Fibroblast of lung (primary cell): Measurements from ENCODE around the gene SCP2. TPM values are rescaled to one million over a fixed set of nuclear protein-coding genes. Genes with fewer than 3 reads are reported as not detected.
A peak's percentile ranks its signal among the peaks of the same experiment; 100 is the strongest.

Experiments
- DNase-seq, 2 donors: peaks; one replicate each; pipeline versions ENCODE4 v3.0.0 to v3.0.0-alpha.2; 2010; ENCODE audit warnings: low read depth in 2 of 2
- H2AFZ ChIP-seq: 2 replicates; pipeline ENCODE4 v1.5.1; 2012; ENCODE audit warnings: low read length, control low read depth, inconsistent platforms
- H3K27ac ChIP-seq: 2 replicates; pipeline ENCODE4 v1.5.1; 2011; ENCODE audit warnings: low read length, control low read depth; ENCODE audit not compliant: insufficient read depth
- H3K27me3 ChIP-seq: 2 replicates; pipeline ENCODE4 v1.5.1; 2011; ENCODE audit warnings: mild to moderate bottlenecking, low read length; ENCODE audit not compliant: control insufficient read depth, insufficient read depth
- H3K36me3 ChIP-seq: 2 replicates; pipeline ENCODE4 v1.5.1; 2011; ENCODE audit warnings: low read length; ENCODE audit not compliant: control insufficient read depth, insufficient read depth
- H3K4me1 ChIP-seq: 2 replicates; pipeline ENCODE4 v1.5.1; 2011; ENCODE audit warnings: low read length; ENCODE audit not compliant: control insufficient read depth, insufficient read depth; ENCODE audit errors: extremely low read depth
- H3K4me2 ChIP-seq: 2 replicates; pipeline ENCODE4 v1.5.1; 2011; ENCODE audit warnings: low read length, control low read depth; ENCODE audit not compliant: insufficient read depth; ENCODE audit errors: extremely low read depth
- H3K4me3 ChIP-seq, 4 experiments: fragments of 200-600 bp in 1 of 4; sonication (generic) in 1 of 4; replicated peaks in 1 of 4; 2 replicates each; pipeline ENCODE4 v1.5.1; 2011 to 2016; ENCODE audit warnings: low read length in 4 of 4, low read depth in 3 of 4, mild to moderate bottlenecking in 3 of 4, control low read depth in 2 of 4, inconsistent platforms in 1 of 4, mixed read lengths in 1 of 4; ENCODE audit not compliant: insufficient read depth in 1 of 4; ENCODE audit errors: control extremely low read depth in 1 of 4
- H3K79me2 ChIP-seq: 2 replicates; pipeline ENCODE4 v1.5.1; 2012; ENCODE audit warnings: mild to moderate bottlenecking, low read length, inconsistent platforms; ENCODE audit not compliant: control insufficient read depth, insufficient read depth
- H3K9ac ChIP-seq: 2 replicates; pipeline ENCODE4 v1.5.1; 2011; ENCODE audit warnings: mild to moderate bottlenecking, low read length, control low read depth; ENCODE audit not compliant: insufficient read depth
- H3K9me3 ChIP-seq: 2 replicates; pipeline ENCODE4 v1.5.1; 2012; ENCODE audit warnings: low read depth, low read length; ENCODE audit not compliant: control insufficient read depth, insufficient read depth
- H4K20me1 ChIP-seq: 2 replicates; pipeline ENCODE4 v1.5.1; 2011; ENCODE audit warnings: low read length; ENCODE audit not compliant: control insufficient read depth, insufficient read depth; ENCODE audit errors: extremely low read depth
- EZH2 ChIP-seq: IDR thresholded peaks from 2 replicates; pipeline ENCODE4 v1.5.1; 2012; ENCODE audit warnings: low read length, control low read depth, mild to moderate bottlenecking; ENCODE audit errors: missing control alignments
- polyA plus RNA-seq, 2 donors: library from polyadenylated mRNA; depleted of rRNA in 1 of 2; stranded (reverse) in 1 of 2; unstranded in 1 of 2; fragments of >200 nt; gene quantifications; 2 replicates each; pipeline ENCODE4 v1.2.1, GENCODE V29; 2011 to 2012; ENCODE audit warnings: missing spikeins in 1 of 2
- total RNA-seq: library from RNA; depleted of rRNA; stranded (reverse); fragments of >200 nt; gene quantifications from 2 replicates; pipeline ENCODE4 v1.2.1, GENCODE V29; 2014
- TF ChIP-seq, protein P1 (sequence below), 2 donors: IDR thresholded peaks in 1 of 2; conservative IDR thresholded peaks in 1 of 2; 1 replicate in 1 of 2; 2 replicates in 1 of 2; pipeline ENCODE4 v1.5.1; 2011 to 2012; ENCODE audit warnings: low read length in 2 of 2, control low read depth in 1 of 2, inconsistent platforms in 1 of 2, low read depth in 1 of 2, mild to moderate bottlenecking in 1 of 2

SCP2 gene
- total and polyA plus RNA-seq, 2 donors (not counting 1 experiment from before 2014, with no cell fraction given): 222 to 305 TPM

DNA sequence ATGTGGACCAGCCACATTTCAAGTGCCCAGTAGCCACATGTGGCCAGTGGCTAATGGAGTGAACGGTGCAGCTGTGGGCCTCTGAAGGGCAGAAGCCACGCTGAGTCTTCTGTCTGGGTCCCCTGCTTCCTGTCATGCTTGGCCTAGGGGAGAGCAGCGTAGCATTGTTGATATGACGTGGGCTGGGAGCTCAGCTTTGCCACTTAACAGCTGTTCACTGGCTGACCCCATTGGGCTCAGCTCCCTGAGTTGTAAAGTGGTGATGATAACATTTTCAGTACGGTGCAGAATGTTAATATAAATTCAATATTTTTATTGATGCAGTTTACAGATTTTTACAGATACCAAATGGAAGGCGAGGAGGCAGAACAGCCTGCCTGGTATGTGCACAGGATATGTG is 139.4 kb downstream of the SCP2 start:
- no peaks in the 10 kb centered on the region for H3K79me2 ChIP-seq
- H3K9me3 ChIP-seq: no peaks in the 10 kb centered on the region
- peak overlapping the region; percentile 34 for H3K27ac ChIP-seq
- no peak overlapping the region for H3K9ac ChIP-seq
- no peak overlapping the region for H3K4me3 ChIP-seq
- peaks cover 8% of the 10 kb centered on the region for H3K4me1 ChIP-seq
- H2AFZ ChIP-seq: no peak overlapping the region
- DNase-seq: peak in 1 of 2 donors; percentile 69
- H3K27me3 ChIP-seq: no peaks in the 10 kb centered on the region
- TF ChIP-seq EZH2: no peak
- TF ChIP-seq, protein P1, sequence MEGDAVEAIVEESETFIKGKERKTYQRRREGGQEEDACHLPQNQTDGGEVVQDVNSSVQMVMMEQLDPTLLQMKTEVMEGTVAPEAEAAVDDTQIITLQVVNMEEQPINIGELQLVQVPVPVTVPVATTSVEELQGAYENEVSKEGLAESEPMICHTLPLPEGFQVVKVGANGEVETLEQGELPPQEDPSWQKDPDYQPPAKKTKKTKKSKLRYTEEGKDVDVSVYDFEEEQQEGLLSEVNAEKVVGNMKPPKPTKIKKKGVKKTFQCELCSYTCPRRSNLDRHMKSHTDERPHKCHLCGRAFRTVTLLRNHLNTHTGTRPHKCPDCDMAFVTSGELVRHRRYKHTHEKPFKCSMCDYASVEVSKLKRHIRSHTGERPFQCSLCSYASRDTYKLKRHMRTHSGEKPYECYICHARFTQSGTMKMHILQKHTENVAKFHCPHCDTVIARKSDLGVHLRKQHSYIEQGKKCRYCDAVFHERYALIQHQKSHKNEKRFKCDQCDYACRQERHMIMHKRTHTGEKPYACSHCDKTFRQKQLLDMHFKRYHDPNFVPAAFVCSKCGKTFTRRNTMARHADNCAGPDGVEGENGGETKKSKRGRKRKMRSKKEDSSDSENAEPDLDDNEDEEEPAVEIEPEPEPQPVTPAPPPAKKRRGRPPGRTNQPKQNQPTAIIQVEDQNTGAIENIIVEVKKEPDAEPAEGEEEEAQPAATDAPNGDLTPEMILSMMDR (conservative IDR thresholded peaks at IDR 0.05 in 1 of 2, IDR thresholded peaks at IDR 0.05 in 1 of 2; ENCODE audit: low read depth in 1 of 2, low read length in 2 of 2): no peak
- peaks cover 6% of the 10 kb centered on the region for H3K36me3 ChIP-seq
- H3K4me2 ChIP-seq: no peak overlapping the region
- no peaks in the 10 kb centered on the region for H4K20me1 ChIP-seq

DNA sequence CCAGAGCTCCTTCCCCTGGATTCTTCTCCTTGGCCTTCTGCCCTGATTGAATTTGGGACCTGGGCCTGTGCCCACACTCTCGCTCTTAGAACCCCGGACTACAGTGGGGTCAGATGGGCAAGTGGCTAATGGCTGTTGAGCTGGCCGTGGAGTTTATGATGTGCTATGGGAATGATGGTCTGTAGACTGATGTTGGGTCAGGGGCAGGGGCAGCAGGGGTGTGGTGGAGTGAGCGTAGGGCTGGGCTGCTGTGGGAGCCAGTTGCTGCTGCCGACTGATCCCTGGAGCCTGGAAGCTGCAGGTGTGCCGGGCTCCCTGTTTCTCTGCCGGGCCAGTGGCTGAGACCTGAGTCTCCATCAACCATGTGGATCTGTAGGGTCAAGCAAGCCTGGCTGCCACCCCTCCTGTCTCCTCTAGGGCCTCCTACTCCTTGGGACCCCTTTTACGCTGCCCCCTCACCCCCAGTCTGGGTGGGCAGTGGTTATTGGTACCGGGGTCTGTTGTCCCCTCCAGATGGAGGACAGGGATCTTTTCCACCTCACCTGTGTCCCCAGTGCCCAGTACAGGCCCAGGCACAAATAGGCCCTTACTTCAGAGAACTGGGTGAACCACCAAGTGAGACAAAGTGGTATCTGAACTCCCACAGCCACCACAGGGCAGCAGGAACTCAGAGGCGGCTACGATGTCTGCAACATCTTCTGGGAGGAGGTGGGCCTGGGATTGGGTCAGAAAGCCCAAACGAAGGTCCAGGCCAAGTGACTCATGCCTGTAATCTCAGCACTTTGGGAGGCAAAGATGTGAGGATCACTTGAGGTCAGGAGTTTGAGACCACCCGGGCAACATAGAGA is 140.0 kb downstream of the SCP2 start:
- Histone ChIP-seq H3K9me3 (no peaks in the 10 kb centered on the region), H3K4me2 (no peak overlapping the region), H4K20me1 (no peaks in the 10 kb centered on the region), H3K27ac (peak overlapping the region; percentile 16), H3K9ac (no peak overlapping the region), H3K27me3 (no peaks in the 10 kb centered on the region), H3K79me2 (no peaks in the 10 kb centered on the region), H2AFZ (no peak overlapping the region), H3K4me3 (no peak overlapping the region), H3K4me1 (peaks cover 7% of the 10 kb centered on the region), H3K36me3 (peaks cover 8% of the 10 kb centered on the region)
- no peak for TF ChIP-seq EZH2
- TF ChIP-seq, protein P1 (conservative IDR thresholded peaks at IDR 0.05 in 1 of 2, IDR thresholded peaks at IDR 0.05 in 1 of 2; ENCODE audit: low read depth in 1 of 2, low read length in 2 of 2): no peak
- DNase-seq: peak in 1 of 2 donors; percentile 39

DNA sequence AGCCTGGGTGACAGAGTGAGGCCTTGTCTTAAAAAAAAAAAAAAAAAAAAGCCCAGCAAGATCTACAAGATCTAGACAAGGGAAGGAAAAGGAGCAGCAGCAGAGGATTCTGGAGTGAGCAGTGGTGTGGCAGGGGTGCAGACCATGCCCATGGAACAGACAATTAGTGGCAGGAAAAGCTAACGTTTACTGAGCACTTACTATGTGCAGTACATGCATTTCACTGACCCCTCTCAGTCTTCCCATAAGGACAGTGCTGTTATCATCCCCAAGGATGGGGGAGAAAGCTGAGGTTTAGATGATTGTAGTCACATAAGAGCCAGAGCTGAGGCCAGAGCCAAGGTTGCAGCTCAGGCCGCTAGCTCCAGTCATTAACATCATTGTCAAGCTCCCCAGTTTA is 140.8 kb downstream of the SCP2 start:
- no peak overlapping the region for H3K9ac ChIP-seq
- DNase-seq: no peak
- TF ChIP-seq EZH2: no peak
- TF ChIP-seq, protein P1 (conservative IDR thresholded peaks at IDR 0.05 in 1 of 2, IDR thresholded peaks at IDR 0.05 in 1 of 2; ENCODE audit: low read depth in 1 of 2, low read length in 2 of 2): no peak
- no peak overlapping the region for H3K4me3 ChIP-seq
- H2AFZ ChIP-seq: no peak overlapping the region
- H3K4me1 ChIP-seq: peaks cover 7% of the 10 kb centered on the region
- no peaks in the 10 kb centered on the region for H4K20me1 ChIP-seq
- peaks cover 8% of the 10 kb centered on the region for H3K36me3 ChIP-seq
- no peak overlapping the region for H3K27ac ChIP-seq
- H3K9me3 ChIP-seq: no peaks in the 10 kb centered on the region
- no peaks in the 10 kb centered on the region for H3K79me2 ChIP-seq
- no peak overlapping the region for H3K4me2 ChIP-seq
- H3K27me3 ChIP-seq: no peaks in the 10 kb centered on the region
